UCSD-AML1 (cell line): Measurements from ENCODE around the gene ZNF771.

Experiments
- DNase-seq: peaks from one replicate; lab custom pipeline; 2025; ENCODE audit not compliant: unreplicated experiment; lab: John Stamatoyannopoulos, UW

ZNF771 gene

DNA sequence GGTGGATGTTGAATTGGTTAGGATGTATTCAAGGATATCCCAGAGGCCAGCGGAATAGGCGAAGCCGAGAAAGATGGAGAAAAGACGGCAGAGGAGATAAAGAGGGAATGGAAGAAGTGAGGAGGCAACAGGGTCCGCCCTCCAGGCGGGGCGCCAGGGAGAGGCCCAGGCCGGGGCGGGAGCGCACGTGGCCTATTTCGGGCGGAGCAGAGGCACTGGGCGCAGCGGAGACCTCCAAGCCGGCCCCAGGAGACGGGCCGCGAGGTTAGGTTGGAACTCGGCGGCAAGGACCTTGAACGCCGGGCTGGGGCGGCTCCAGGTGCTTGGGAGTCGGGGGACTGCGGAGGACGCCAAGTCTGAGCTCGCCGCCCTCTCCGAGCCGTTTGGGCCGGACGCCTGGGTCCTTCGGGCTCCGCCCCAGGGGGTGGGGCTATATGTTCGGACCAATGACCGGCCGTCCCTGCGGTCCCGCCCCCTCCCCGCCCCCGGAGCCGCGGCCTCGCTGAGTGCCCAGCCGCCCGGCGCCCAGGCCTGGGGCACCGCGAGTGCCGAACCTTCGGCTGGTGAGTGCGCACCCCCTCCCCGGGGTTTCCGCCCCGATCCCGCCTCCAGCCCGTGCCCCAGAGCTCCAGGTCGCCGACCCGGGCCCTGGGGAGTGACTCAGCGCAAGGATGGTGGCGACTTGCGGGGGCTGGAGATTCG lies at the start of gene ZNF771:
Gene ZNF771 (plus strand): TSS at position 505 of the 702 bp plus-strand sequence. CDS start 448 bp downstream, outside the sequence.
- peak; percentile 93 for DNase-seq

DNA sequence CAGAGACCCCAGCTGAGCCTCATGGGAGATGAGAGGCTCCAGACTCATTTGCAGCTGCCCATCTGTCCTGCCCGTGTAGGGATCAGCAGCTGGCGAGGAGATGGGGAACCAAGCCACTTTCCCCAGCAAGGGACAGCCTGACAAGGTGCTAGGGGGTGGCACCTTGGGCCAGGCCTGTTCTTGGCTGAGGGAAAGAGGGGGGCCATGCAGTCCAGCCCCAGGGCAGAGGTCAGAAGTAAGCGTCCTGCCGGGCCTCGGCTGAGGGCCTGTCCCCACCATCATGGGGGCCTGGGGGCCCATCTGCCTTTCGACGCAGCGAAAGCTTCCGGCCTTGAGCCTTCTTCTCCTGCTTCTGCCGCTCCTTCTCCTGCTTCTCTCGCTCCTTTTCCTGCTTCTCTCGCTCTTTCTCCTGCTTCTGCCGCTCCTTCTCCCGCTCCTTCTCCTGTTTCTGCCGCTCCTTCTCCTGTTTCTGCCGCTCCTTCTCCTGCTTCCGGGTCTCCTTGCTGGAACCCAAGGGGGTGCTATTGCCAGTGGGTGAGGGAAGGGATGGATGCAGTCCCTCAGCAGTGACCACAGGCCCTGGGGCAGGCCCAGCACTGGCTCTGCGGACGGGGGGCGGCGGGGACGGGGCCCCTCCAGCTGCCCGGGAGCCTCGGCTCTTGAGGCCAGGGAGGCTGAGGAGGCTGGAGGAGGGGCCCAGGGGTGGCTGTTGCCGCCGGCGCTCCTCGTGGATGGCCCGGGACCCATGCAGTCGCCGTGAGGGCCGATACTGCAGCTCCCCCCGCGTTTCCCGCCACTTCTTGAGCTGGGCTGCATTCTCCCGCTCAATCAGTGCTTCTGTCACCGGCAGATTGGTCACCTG lies 49.5 kb upstream of the ZNF771 start:
- DNase-seq = no peak

DNA sequence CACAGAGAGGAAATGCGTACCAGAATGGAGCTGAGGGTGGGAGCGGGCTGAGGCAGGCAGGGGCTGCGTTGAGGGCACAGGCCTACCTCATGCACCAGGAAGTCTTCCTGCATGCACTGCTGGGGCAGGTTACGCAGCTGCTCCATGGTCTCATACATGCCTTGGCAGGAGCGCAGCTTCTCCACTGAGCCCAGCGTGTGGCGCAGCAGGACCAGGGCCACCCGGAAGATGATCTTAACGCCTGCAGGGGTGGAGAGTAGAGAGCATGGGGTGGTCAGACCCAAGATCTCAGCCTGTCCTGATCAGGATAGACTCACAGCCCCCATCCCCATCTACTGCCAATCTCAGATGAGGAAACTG lies 48.8 kb upstream of the ZNF771 start:
- DNase-seq = no peak

DNA sequence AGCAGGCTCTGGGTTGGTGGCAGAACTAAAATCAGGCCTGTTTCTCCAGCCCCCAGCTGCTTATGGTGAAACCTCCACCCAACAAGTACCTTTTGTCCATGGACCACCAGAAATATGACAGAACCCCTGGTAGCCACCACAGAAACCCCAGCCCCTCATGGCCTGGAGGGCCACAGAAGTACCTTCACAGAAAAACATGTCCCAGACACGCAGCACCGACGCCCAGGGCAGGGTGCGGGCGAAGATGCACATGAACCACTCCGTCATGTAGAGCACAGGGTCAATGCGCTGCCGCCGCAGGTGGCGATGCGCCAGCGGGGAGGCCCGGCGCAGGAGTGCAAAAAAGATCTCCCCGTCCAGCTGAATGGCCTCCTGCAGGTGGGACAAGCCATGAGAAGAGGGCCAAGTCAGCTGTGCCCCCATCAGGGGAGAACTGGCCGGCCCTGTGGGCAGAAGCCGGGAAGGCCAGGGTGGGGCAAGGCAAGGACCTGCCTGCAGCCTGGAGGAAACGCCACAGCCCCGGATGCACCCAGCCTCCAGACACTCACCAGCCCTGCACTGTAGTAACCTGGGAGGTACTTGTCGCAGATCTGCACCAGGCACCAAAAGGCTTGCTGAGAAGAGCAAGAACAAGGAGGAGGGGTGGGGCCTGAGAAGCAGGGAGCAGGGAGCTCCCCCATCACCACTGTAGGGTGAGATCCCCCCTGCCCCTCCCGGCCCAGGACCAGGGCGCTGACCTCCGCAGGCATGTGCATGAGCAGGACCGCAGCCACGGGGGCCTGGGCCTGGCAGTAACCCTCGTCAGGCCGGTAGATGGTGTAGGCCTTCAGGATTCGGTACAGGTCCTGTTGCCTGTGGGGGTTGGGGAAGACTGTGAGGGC lies 48.2 kb upstream of the ZNF771 start:
- no peak for DNase-seq

DNA sequence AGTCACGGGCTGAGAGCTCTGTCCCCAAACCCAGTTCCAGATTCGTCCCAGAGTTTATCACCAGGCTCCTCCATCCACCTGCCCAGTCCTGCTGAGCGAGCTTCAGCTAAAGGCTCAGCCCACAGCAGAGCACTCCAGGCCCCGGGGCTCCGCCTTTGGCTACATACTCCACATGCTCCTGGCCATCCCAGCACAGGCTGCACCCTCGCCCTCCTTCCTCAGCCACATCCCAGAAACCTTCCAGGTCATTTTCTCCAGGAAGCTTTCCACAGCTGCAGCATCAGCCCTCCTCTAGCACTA lies 47.6 kb upstream of the ZNF771 start:
- DNase-seq = no peak

DNA sequence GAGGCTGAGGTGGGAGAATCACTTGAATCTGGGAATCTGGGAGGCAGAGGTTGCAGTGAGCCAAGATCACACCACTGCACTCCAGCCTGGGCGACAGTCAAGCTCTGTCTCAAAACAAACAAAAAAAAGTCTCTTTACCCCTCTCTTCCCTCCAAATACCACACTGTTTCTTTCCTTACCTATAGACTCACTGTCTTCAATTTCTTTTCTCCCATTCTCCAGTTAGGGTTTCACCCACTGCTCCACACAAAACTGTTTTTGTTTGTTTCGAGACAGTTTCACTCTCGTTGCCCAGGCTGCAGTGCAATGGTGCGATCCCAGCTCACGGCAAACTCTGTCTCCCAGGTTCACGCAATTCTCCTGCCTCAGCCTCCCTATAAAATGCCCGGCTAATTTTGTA lies 46.2 kb upstream of the ZNF771 start:
- DNase-seq = no peak

DNA sequence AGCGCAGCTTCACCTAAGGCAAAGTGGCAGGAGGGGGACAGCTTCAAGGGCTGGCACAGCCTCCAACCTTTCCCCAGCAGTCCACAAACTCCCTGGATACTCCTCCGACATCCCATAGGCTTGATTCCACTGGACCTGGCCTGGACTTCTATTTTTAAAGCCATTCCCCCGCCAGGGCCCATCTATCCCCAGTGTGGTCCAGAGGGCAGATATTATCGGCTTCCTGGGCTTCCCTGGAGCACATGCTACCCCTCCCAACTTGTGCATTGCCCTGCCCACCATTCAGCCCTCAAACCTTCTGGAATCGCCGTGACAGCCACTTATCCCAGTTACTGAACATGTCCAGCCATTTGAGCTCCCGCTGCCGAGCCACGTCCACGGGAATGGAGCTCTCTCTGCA lies 42.2 kb upstream of the ZNF771 start:
- DNase-seq = no peak

DNA sequence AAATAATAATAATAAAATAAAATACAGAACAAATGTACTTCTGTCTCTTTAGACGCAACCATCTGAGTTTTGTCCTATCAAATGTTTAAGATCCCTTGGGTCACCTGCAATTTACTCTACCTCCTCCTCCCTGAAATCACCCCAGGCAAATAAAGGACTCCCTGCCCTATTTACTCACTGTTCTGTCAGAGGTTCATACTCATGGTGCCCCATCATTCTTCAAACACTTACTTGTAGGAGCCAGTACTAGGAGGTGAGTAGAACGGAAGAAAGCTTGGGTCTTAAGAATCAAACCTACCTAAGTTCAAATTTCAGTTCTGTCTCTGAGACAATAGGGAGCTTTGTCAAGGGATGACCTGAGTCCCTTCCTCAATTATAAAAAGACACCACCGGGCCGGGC lies 40.9 kb upstream of the ZNF771 start:
- DNase-seq = no peak

DNA sequence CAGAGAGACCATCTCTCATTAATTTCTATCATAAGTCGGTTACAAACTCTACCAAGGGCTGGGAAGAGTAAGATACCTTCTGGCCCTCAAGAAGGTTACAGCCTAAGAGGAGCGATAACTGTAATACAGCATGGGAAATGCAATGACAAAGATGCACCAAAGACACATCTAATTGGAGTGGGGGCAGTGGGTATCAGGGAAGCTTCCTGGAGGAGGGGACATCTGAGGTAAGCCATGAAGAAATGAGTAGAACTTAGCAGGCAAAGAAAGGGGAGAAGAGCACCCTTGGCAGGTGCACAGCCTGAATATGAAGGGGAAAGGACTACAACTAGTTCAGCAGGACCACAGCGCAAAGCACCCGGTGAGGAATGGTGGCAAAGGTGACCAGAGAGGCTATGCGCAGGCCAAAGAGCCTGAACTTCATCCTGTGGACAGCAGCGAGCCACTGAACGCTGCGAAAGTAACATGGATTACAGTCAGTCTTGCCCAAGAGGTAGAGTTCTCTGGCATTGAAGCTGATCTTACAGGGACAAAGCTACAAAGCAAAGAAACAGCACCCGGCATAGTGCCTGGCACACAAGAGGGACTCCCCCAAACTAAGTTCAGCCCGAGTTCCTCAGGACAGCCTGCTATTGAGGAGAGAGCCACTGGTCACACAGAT lies 39.9 kb upstream of the ZNF771 start:
- no peak for DNase-seq

DNA sequence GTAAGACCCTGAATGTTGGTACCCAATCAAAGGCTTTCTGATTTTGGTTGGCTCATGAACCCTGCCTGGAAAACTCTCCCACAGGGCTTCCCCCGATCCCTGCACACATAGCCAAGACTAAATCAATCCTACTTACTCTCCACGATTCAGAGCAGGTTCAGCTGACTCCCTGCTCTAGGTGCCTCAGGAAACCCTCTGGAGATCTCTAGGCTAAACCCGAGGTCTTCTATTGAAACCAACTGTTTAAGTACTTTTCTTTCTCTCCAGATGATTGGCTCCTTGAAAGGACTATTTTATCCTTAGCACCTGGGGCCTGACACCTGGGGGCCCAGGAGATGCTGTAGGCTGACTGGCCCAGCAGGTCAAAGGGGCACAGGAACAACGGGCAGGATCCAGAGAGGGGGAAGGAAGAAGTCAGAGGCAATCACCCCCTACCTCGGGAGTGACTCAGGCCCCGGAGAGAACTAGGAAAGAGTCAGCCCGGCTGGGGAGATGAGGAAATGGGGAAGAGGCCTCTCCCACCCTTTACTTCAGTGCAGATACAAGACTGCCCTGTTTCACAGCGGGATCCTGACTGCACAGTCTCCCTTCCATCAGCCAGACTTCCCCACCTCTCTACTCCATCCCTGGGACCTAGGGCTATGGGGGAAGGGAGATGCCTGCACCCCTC lies 39.1 kb upstream of the ZNF771 start:
- DNase-seq = peak; percentile 51

DNA sequence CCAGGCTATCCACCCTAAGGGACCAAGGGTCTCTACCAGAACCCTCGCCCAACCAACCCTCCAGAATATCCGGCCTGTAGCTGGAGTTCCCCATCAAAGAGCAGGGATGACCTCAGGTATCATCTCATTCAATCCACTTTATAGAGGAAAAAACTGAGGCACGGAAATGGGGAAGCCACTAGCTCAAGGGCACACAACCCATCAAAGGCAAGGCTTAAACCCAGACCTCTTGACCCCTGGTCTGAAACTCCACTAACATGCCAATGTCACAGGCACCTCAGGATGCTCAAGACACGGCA lies 38.7 kb upstream of the ZNF771 start:
- no peak for DNase-seq

DNA sequence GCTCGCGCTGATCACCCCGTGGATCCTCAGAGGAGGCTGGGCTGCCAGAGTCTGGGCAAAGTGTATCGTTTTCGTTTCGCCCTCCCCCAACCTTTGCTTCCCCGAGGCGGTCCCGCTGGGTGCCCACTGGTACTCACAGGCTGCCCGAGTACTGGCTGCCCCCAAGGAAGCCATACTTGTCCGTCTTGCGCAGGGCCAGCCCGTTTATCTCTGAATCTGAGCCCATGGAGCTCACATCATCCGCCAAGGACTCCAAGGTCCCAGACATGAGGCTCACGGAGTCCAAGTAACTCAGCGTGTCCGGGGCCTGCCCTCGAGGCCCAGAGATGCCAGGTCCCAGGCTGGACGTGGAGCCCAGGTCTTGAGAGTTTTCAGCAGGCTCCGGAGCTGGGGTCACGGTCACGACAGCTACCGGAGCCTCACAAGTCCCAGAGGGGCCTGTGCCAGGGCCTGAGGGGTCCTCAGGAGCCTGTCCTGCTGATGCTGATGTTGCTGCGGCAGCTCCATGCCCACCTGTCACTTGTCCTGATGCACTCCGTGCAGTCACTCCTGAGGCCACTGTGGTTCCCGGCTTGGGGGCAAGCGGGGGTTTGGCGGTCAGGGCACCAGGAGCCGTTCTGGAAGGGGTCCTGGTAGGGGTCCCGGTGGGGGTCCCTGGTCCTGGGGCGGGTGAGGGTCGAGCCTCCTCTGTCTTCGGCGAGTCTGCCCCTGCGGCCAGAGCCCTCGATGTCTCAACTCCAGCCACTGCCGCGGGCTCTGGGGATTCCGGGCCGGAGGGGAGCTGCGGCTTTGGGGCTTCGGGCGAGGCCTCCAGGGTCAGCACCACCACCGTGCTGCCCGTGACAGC lies 38.1 kb upstream of the ZNF771 start:
- no peak for DNase-seq

DNA sequence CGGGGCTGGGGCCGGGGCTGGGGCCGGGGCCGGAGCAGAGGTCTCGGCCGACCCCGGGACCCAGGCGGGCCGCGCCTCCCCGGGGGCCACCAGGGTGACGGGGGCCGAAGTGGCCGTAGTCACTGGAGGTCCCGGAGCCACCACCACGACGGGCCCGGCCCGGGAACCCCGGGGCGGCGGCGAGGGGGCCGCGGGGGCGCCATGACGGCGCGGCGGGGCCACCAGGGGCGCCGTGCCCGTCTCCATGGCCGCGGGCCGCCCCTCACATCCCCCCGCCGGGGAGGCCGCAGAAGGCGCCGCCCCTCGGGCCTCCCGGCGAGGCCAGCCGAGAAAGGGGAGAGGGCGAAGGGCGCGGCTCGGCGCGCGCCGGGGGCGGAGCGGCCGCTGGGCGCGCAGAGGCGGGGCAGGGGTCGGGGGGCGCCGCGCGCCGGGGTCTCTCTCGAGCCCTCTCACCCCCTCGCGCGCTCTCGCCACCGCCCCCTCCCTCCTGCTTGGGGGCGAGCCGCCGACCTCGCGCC lies 37.4 kb upstream of the ZNF771 start:
- no peak for DNase-seq

DNA sequence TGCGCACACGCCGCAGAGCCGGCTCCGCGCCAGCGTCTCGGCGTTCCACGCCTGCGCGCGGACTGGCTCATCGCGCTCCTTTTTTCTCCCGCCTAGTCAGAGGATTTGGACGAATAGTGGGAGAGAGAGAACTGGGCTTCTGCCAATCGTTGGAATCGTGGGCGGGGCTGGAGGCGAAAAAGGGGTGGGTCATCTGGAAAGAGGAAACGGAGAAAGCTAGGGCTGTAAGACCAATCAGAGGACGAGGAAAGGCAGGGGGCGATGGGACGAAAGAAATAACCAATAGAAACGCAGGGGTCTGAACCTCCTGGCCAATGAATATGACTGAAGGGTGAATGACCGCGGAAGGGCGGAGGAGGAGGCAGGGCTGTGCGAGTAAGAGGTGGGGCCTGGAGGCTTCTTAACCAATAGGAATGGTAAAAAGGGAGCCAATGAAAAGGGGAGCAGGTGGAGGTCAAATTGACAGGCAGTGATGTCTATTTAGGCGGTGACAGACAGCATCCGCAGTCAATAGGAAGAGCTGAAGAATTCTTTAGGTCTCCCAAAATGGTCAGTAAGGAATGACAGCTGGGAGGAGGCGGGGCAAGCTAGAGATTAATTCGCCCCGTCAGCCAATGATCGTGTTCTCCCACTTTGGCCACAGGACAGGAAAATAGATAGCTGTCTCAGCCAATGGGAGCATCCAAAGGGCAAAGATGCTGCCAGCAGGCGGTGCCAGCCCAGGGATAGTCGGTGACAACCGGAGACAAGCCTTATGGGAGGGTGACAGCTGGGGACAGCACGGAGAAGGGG lies 36.8 kb upstream of the ZNF771 start, which contains the start of gene TBC1D10B:
Gene TBC1D10B (minus strand): TSS at position 39 of the 792 bp plus-strand sequence. CDS start 311 bp downstream, outside the sequence.
- peak; percentile 99 for DNase-seq

DNA sequence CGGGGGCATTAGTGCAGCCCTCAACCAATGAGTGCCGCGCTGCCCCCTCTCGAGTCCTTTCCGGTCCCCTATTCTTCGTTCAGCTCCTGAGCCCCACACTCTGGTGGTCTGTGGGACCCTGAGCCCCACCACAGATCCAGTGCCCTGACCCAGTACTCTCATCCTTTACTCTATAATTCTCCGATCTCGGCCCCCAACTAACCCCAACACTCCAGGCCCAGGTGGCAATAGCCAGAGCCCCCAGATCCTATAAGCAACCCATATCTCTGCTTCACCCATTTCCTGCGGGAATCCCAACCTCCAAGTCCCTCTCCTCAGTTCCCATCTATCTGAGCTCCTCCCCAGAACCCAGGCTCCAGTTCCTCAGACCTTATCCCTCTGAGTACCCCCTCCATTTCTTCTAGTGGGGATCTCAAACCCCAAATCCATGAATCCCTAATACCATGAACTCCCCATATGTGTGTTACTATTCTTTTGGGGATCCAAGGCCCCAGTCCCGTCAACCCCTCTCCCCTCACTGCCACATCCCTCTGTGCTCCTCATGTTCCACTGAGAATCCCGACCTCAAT lies 36.1 kb upstream of the ZNF771 start:
- no peak for DNase-seq

DNA sequence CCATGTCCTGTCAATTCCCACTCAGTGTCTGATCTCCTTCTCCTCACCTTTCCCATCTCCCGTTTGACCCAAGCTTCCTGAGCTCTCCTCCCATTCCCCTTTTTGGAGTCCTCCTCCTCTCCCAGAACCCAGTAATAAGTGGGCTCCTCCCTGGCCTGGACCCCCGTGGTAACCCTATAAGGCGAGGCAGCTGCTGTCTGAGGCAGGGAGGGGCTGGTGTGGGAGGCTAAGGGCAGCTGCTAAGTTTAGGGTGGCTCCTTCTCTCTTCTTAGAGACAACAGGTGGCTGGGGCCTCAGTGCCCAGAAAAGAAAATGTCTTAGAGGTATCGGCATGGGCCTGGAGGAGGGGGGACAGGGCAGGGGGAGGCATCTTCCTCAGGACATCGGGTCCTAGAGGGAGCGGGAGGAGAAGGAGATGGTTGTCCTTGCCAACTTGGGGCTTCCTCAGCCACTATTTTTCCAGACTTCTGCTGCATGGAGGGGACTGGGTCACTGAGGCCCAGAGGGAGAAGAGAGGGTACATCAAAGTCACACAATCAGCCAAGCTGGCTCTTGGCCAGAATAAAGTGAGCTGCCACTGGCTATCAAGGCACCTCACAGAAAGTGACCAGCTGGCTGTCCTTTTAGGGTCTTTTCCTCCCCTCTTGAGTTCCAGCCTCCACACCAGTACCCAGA lies 35.2 kb upstream of the ZNF771 start:
- no peak for DNase-seq

DNA sequence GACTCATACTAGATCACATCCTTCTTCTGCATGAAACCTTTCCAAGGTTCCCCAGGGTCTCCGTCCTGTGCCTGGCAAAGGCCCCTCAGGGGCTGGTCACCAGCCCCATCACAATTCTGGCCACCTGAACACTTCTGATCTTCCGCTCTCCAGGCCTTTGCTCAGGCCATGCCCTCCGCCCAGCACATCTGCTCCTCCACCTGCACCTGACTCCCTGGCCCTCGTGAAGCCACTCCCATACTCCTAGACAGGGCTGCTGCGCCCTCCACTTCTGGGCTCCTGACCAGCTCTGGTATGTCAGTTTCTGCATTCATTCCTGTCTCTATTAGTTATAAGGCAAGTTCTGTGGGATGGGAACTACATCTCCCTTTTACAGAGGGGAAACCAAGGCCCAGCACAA lies 34.7 kb upstream of the ZNF771 start:
- DNase-seq = no peak

DNA sequence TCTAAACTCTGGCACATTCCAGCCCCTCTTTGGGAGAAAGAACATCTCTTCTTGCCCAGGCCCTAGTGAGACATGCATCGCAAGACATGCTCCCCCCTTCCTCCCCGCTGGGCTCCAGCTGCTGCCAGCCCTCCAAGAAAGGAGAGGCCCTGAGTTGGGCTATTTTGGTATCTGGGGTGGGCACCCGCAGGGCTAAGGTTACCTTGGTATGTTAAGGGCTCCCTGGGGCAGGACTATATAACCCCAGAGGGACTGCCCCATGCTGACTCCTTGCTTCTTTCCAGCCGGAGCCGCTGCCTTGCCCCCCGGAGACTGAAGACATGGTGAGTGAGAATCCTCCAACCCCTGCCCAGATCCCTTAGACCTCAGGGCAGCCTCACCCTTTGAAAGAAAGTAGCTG lies 32.9 kb upstream of the ZNF771 start, which contains the start of gene MYL11:
Gene MYL11 (plus strand): TSS at position 265 of the 400 bp plus-strand sequence. CDS start 56 bp downstream, at position 321.
- no peak for DNase-seq
